Tibial nerve (tissue), 4 donors: Measurements from ENCODE around the gene KIF2C.

Experiments used
- EP300 ChIP-seq, 2 donors: sonication (generic); formaldehyde crosslinking; IDR thresholded peaks; one replicate each; pipeline ENCODE4 v1.6.1; 2017; ENCODE audit warnings: antibody characterized with exemption in 2 of 2, mild to moderate bottlenecking in 1 of 2
- TF ChIP-seq, protein P1 (sequence below), 5 experiments: fragments of 200-600 bp in 3 of 5; fragments of 450-650 bp in 2 of 5; sonication (generic) in 3 of 5; IDR thresholded peaks; one replicate each; pipeline ENCODE4 v1.5.1; 2016 to 2019; ENCODE audit warnings: antibody characterized with exemption in 5 of 5, mild to moderate bottlenecking in 3 of 5, moderate library complexity in 2 of 5

DNA sequence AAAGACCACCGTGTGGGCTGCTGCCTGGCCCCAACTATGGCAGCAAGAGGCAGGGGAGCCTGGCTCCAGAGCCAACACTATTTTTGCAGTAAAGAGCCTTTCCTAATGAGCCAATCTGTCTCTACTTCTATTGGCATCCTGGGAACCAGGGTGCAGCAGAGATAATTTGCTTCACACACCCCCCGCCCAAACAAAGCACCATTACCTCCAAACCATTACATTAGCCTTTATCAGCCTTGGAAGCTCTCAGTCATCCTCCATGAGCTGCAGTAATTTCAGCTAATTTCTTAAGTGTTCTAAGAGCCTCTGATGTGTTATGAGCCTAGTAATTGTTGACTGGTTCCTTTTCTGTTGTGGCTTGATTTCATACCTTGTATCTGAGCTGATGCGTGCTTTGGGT, 43.5 kb upstream of the KIF2C start:
- no peak for TF ChIP-seq EP300 (IDR thresholded peaks at IDR 0.05)
- TF ChIP-seq, protein P1, sequence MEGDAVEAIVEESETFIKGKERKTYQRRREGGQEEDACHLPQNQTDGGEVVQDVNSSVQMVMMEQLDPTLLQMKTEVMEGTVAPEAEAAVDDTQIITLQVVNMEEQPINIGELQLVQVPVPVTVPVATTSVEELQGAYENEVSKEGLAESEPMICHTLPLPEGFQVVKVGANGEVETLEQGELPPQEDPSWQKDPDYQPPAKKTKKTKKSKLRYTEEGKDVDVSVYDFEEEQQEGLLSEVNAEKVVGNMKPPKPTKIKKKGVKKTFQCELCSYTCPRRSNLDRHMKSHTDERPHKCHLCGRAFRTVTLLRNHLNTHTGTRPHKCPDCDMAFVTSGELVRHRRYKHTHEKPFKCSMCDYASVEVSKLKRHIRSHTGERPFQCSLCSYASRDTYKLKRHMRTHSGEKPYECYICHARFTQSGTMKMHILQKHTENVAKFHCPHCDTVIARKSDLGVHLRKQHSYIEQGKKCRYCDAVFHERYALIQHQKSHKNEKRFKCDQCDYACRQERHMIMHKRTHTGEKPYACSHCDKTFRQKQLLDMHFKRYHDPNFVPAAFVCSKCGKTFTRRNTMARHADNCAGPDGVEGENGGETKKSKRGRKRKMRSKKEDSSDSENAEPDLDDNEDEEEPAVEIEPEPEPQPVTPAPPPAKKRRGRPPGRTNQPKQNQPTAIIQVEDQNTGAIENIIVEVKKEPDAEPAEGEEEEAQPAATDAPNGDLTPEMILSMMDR (IDR thresholded peaks at IDR 0.05), result no peak
